GM19397 (cell line): ENCODE measurements around the gene TMOD2.
A peak's percentile ranks its signal among the peaks of the same experiment; 100 is the strongest.

Experiments
- ATAC-seq: cut with Tn5 transposase; IDR thresholded peaks from one replicate; pipeline ENCODE4 v1.9.1; 2021; ENCODE audit warnings: mild to moderate bottlenecking, moderate library complexity; ENCODE audit not compliant: unreplicated experiment

TMOD2 gene

GRCh38 chr15:51735228-51736010 is 16.0 kb upstream of the TMOD2 start:
- ATAC-seq, result no peak

- peak; percentile 19 for ATAC-seq
These were observed 15.3 kb upstream of the TMOD2 start for GRCh38 chr15:51736069-51736468.

GRCh38 chr15:51736751-51737521 is 14.5 kb upstream of the TMOD2 start:
- ATAC-seq, result peak; percentile 32

- peak; percentile 50 for ATAC-seq
These were observed 13.7 kb upstream of the TMOD2 start, which contains the start of gene LYSMD2 for GRCh38 chr15:51737522-51738305. TSS of gene LYSMD2 (minus strand) at chr15:51737655. CDS start at chr15:51737622, 33 bp downstream.

- no peak for ATAC-seq
These were observed 12.8 kb upstream of the TMOD2 start for GRCh38 chr15:51738553-51738952.

- no peak for ATAC-seq
These were observed 12.2 kb upstream of the TMOD2 start for GRCh38 chr15:51739061-51739712.

GRCh38 chr15:51749307-51749706 is 2.1 kb upstream of the TMOD2 start:
- ATAC-seq, result no peak

- ATAC-seq, result no peak
These were observed 1.2 kb upstream of the TMOD2 start for GRCh38 chr15:51750186-51750585.

GRCh38 chr15:51751697-51752683 is 593 bp downstream of the TMOD2 start:
- ATAC-seq, result peak; percentile 39

GRCh38 chr15:51752888-51753287 is 1.5 kb downstream of the TMOD2 start:
- ATAC-seq, result no peak

- no peak for ATAC-seq
These were observed 2.9 kb downstream of the TMOD2 start for GRCh38 chr15:51754267-51754666.

- no peak for ATAC-seq
These were observed 4.4 kb downstream of the TMOD2 start for GRCh38 chr15:51755790-51756189.

GRCh38 chr15:51756482-51756881 is 5.1 kb downstream of the TMOD2 start:
- ATAC-seq, result no peak

GRCh38 chr15:51757450-51757849 is 6.1 kb downstream of the TMOD2 start:
- ATAC-seq, result no peak

- ATAC-seq, result no peak
These were observed 7.2 kb downstream of the TMOD2 start for GRCh38 chr15:51758645-51759044.

- ATAC-seq, result no peak
These were observed 8.2 kb downstream of the TMOD2 start for GRCh38 chr15:51759557-51760070.

GRCh38 chr15:51760805-51761204 is 9.4 kb downstream of the TMOD2 start:
- ATAC-seq, result no peak

- no peak for ATAC-seq
These were observed 14.4 kb downstream of the TMOD2 start for GRCh38 chr15:51765751-51766150.

GRCh38 chr15:51766341-51766740 is 14.9 kb downstream of the TMOD2 start:
- no peak for ATAC-seq
